Small intestine (tissue), 7 donors: ENCODE results near the gene ELAVL4. TPM values are rescaled to one million over a fixed set of nuclear protein-coding genes. Genes with fewer than 3 reads are reported as not detected.

Experiments
- DNase-seq, 2 donors: peaks; one replicate each; pipeline versions ENCODE4 v3.0.0 to v3.0.0-alpha.2; 2013
- FAIRE-seq: peaks from 2 replicates; lab custom pipeline; 2012; peaks lifted over from hg19 to GRCh38; lab: Jason Lieb, UNC
- H3K27ac ChIP-seq, 3 donors: one replicate each; pipeline ENCODE4 v1.5.1; 2013; ENCODE audit warnings: low read length in 2 of 3, mild to moderate bottlenecking in 2 of 3, control low read depth in 1 of 3, inconsistent platforms in 1 of 3, low read depth in 1 of 3, moderate library complexity in 1 of 3
- H3K27me3 ChIP-seq, 3 donors: one replicate each; pipeline ENCODE4 v1.6.1; 2013; ENCODE audit warnings: low read length in 3 of 3, inconsistent platforms in 1 of 3; ENCODE audit not compliant: control insufficient read depth in 3 of 3, insufficient read depth in 3 of 3
- H3K36me3 ChIP-seq, 3 donors: one replicate each; pipeline ENCODE4 v1.6.1; 2013; ENCODE audit warnings: low read length in 3 of 3, inconsistent platforms in 1 of 3, low read depth in 1 of 3, mild to moderate bottlenecking in 1 of 3, moderate library complexity in 1 of 3; ENCODE audit not compliant: control insufficient read depth in 3 of 3, insufficient read depth in 2 of 3
- H3K4me1 ChIP-seq, 3 donors: one replicate each; pipeline ENCODE4 v1.6.1; 2013; ENCODE audit warnings: low read length in 2 of 3, inconsistent platforms in 1 of 3, low read depth in 1 of 3, mild to moderate bottlenecking in 1 of 3, moderate library complexity in 1 of 3; ENCODE audit not compliant: control insufficient read depth in 3 of 3, insufficient read depth in 2 of 3
- H3K4me3 ChIP-seq, 3 donors: one replicate each; pipeline ENCODE4 v1.5.1; 2013; ENCODE audit warnings: low read length in 3 of 3, control low read depth in 1 of 3, inconsistent platforms in 1 of 3, low read depth in 1 of 3, mild to moderate bottlenecking in 1 of 3, moderate library complexity in 1 of 3
- H3K9me3 ChIP-seq, 2 donors: one replicate each; pipeline ENCODE4 v1.6.1; 2013; ENCODE audit warnings: low read depth in 1 of 2, low read length in 1 of 2; ENCODE audit not compliant: control insufficient read depth in 2 of 2, insufficient read depth in 1 of 2
- WGBS, 3 donors: extraction: QIAGEN DNeasy Blood & Tissue Kit; methylation state at CpG; one replicate each; pipeline ENCODE4 v1.1.7; 2013; 5-methylcytosine and 5-hydroxymethylcytosine counted together
- polyA plus RNA-seq, 4 donors: library from polyadenylated mRNA; stranded (reverse) in 3 of 4; unstranded in 1 of 4; fragments of 200-250 nt in 3 of 4; fragments of 120-200 nt in 1 of 4; gene quantifications; one replicate each; pipeline versions ENCODE4 v1.2.1 to v1.2.3, GENCODE V29; 2013
- donor health status: healthy with polysubstance abuse.
- donor health status: control.
- donor health status: control.
- donor health status: Bipolar disorder and iron deficiency.
- donor health status: healthy.

The ELAVL4 gene
- polyA plus RNA-seq, 4 donors: 2.2 to 7.5 TPM; not detected in 2

DNA sequence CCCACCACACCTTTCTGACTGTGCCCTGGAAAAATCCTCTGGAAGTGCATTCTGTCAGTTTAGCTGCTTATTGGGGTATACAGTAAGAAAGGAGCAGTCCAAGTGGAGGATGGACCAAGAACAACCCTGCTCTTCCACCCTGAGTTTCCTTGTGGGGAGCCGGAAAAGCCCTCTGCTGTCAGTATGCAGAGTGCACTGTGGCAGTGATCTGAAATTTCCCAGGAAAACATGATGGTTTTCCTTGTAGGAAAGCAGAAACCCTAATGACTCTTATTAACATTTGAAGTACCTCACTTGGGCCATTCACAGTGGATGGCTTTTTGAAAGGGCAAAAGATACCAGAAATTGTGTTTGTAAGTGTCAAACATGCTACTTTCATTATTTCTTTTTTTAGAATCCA, 20.5 kb downstream of the ELAVL4 start:
- no peak overlapping the region for H3K4me3 ChIP-seq
- H3K9me3 ChIP-seq: no peaks in the 10 kb centered on the region
- H3K27me3 ChIP-seq: peaks cover 0 to 2% (median 0%) of the 10 kb centered on the region in 3 donors
- no peak for FAIRE-seq
- H3K27ac ChIP-seq: no peak overlapping the region
- no peak for DNase-seq
- H3K36me3 ChIP-seq: no peaks in the 10 kb centered on the region
- H3K4me1 ChIP-seq: no peaks in the 10 kb centered on the region
- 44 to 58% (median 55%) methylated on average over 1 of the region's 1 CpG for WGBS, 3 donors

DNA sequence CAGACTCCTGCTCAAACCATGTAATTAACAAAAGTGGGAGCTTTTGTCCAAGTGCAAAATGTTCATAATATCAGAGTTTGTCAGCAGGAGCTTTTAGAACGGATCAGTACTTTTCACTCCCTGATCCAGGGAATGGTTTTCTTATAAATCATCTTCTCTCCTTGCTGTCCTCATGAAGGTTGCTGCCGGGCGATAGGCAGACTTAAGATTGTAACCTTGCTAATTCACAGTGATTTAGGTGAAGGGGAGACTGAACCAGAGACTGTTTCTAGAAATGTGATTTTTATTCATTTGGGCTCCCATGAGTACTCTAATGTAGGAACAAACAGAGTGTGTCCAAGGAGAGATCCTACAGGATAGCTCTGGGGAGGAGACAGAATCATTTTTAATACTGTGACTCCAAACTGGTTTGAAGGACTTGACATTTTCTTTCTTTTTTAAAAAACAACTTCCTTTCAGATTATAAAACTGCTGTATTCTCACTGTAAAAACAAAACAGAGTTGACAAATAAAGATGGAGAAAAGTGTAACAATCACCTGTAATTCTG, 23.7 kb downstream of the ELAVL4 start:
- Histone ChIP-seq H3K27ac (no peak overlapping the region), H3K36me3 (no peaks in the 10 kb centered on the region), H3K4me3 (no peak overlapping the region), H3K9me3 (no peaks in the 10 kb centered on the region), H3K27me3 (peaks cover 0 to 2% (median 0%) of the 10 kb centered on the region in 3 donors), H3K4me1 (no peaks in the 10 kb centered on the region)
- no peak for DNase-seq
- no peak for FAIRE-seq
- WGBS, 3 donors: 62 to 83% (median 74%) methylated on average over 3 of the region's 3 CpGs

DNA sequence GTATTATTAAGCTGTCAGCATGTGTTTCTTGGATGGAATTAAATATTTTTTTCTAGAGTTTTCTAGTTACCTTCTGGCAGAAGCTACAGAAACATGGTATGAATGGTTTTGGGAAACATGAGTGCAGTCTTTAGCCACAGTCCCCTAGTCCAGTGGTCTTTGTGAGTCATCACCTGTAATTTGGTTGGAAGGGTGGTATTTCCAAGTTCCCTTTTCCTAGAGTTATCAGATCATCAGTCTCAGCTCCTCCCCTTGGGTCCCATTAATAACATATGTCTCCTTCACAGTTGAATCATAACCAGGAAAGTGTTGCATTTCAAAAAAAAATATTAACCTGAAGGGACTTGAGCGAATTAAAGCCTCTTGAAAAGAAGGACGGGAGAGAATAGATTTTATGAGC, 27.0 kb downstream of the ELAVL4 start:
- no peak for FAIRE-seq

DNA sequence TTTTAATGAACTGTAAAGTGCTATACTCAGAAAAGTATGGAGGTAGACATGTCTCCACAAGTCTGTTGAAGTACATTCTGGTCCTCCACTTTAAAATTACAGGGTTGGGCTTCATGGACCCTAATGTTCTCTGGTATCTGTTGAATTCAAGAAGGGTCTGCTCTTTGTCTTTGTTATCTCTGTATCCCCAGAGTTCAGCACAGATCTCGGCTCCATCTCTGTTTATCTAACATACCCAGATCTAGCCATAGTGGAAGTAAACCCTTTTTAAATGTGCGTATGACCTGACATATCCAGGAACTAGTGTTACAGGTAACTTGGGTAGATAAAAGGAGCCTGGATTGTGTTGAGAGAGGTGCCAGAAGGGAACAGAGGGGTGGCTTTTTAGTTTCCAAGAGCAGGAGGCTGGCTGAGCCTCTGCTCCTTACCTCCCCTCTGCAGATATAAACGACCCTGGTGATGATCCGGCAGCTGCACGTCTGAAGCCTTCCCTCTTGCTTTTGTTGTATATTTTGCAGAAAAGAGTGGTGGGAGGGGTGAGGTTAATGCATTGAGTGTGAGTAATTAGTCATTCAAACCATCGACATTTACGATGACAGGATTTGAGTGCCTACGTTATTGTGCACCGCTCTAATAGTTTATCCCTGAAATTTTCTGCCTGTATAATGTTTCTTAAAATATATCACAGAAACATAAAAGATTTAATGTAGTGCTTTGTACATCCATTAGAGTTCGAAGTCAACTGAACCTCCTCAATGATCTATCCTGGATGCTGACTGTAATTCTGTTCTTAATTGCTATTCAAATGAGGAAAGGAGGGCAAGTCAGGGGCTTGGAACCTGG, 30.8 kb downstream of the ELAVL4 start:
- DNase-seq (no peak), FAIRE-seq (no peak)
- Histone ChIP-seq H3K4me1 (no peaks in the 10 kb centered on the region), H3K4me3 (no peak overlapping the region), H3K9me3 (no peaks in the 10 kb centered on the region), H3K27me3 (no peaks in the 10 kb centered on the region), H3K36me3 (no peaks in the 10 kb centered on the region), H3K27ac (no peak overlapping the region)
- WGBS, 3 donors: 50 to 58% (median 57%) methylated on average over 10 of the region's 10 CpGs

More for the DNA sequence above, 27.0 kb downstream of the ELAVL4 start:
- WGBS, 3 donors: 81 to 85% (median 84%) methylated on average over 2 of the region's 2 CpGs
- H3K27me3 ChIP-seq: peaks cover 0 to 2% (median 0%) of the 10 kb centered on the region in 3 donors
- H3K4me1 ChIP-seq: no peaks in the 10 kb centered on the region
- no peaks in the 10 kb centered on the region for H3K36me3 ChIP-seq
- no peak for DNase-seq
- no peaks in the 10 kb centered on the region for H3K9me3 ChIP-seq
- H3K27ac ChIP-seq: no peak overlapping the region
- H3K4me3 ChIP-seq: no peak overlapping the region

DNA sequence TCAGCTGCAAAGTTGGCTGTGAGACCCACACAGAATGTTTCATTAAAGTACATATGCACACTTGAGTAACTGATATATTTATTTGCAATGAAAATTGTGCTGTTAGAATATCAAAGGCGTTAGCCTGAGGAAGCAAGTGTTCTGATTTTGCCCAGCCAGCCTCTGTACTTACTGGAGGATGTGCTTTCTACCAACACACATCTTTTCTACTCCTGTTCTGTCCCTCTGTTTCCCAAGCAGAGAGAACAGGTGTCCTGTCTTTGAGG, 31.4 kb downstream of the ELAVL4 start:
- Histone ChIP-seq H3K27me3 (no peaks in the 10 kb centered on the region), H3K4me3 (no peak overlapping the region), H3K36me3 (no peaks in the 10 kb centered on the region), H3K9me3 (no peaks in the 10 kb centered on the region), H3K27ac (no peak overlapping the region), H3K4me1 (no peaks in the 10 kb centered on the region)
- no peak for DNase-seq
- no peak for FAIRE-seq
- WGBS, 3 donors: 39 to 71% (median 64%) methylated on average over 1 of the region's 1 CpG

DNA sequence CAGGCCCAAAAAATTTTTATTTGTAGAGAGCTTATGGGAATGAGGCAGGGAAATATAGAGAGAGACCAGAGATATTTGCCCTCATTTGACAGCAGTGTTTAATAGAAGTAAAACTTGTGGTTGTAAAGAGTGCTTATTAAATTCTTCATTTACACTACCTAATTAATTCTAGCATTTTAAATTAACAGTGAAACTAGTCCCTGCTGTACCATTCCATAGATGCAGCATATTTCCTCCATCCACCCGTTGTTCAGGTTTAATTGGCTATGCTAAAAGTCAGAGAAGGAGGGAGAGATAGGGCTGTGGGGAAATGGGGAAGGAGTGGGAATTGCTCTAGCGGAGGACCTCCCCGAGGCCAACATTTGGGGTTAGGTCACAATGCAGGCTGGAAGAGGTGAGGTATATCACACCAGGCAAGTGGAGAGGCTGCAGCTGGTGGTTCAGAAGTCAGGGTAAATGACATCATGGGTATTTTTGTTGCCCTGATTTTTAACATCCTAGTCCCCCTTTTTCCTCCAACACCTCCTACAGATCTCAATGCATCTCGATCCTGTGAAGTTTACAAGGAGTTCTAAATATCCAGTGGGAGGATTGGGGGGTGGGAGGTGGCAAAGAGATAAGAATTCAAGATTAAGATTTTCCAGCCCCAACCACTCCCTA, 38.6 kb downstream of the ELAVL4 start:
- FAIRE-seq (no peak), DNase-seq (no peak)
- Histone ChIP-seq H3K36me3 (no peaks in the 10 kb centered on the region), H3K4me1 (no peaks in the 10 kb centered on the region), H3K27me3 (no peaks in the 10 kb centered on the region), H3K4me3 (no peak overlapping the region), H3K27ac (no peak overlapping the region), H3K9me3 (no peaks in the 10 kb centered on the region)
- WGBS, 3 donors: 58 to 66% (median 59%) methylated on average over 4 of the region's 4 CpGs

DNA sequence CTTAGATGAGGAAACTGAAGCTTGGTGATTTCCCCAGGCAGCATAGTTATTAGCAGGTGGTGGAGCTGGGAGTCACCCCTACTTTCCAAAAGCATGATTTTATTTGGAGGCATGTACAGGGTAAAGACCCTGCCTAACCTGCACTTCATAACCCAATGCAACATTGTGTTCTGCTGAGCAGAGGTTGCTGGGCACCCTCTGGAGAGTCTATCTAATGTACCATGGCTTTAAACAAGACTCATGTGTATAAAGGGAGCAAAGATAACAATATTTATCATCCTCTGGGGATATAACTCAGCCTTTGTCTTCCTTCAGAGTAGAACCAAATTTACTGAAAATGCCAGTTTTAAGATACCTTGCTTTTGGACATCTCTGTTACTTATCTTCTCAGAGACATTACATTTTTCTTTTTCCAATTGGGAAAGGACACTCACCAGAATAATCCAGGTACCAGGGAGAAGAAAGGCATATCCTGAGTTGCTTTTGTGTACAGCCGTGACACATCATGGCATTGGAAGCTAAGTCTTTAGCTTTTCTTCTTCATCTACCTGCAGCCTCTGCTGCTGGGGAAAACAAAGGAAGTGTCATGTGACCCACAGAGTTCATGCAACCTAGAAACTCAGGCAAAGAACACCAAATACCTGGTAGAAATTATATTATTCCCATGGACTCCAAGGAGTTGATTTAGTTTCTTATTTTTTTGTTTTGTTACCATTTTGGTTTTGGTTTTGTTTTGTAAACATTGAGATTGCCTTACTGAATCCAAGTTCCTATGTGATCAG, 39.6 kb downstream of the ELAVL4 start:
- H3K4me3 ChIP-seq: no peak overlapping the region
- no peaks in the 10 kb centered on the region for H3K9me3 ChIP-seq
- H3K4me1 ChIP-seq: no peaks in the 10 kb centered on the region

DNA sequence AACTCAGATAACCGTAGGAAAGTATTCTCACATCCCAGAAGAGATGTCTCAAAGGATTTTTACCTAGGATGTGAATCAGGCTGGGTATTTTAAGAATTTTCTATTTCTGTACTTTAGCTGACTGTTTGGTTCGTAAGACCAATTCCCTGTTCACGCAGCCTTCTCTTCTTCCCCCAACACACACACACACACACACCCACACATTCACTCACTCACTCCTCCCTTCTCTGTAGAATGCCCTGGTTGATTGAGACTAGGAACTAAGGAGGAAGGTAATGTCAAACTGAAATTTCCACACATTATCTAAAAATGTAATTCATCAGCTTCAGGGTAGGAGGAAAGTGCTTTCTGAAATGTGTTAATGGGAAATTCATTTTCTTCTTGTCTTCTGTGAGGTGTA, 43.5 kb downstream of the ELAVL4 start:
- no peak overlapping the region for H3K4me3 ChIP-seq
- 72 to 76% (median 74%) methylated on average over 3 of the region's 3 CpGs for WGBS, 3 donors
- H3K27ac ChIP-seq: no peak overlapping the region
- DNase-seq (no peak), FAIRE-seq (no peak)
- no peaks in the 10 kb centered on the region for H3K9me3 ChIP-seq
- H3K36me3 ChIP-seq: peaks cover 0 to 2% (median 0%) of the 10 kb centered on the region in 3 donors
- H3K4me1 ChIP-seq: no peaks in the 10 kb centered on the region
- H3K27me3 ChIP-seq: no peaks in the 10 kb centered on the region

More for the DNA sequence above, 39.6 kb downstream of the ELAVL4 start:
- no peak for DNase-seq
- FAIRE-seq: no peak
- WGBS, 3 donors: 66 to 83% (median 70%) methylated on average over 1 of the region's 1 CpG
- Histone ChIP-seq H3K27ac (no peak overlapping the region), H3K27me3 (no peaks in the 10 kb centered on the region), H3K36me3 (no peaks in the 10 kb centered on the region)
